Neural cell (in vitro differentiated cells): ENCODE measurements around the gene WDR17. TPM values are rescaled to one million over a fixed set of nuclear protein-coding genes. Genes with fewer than 3 reads are reported as not detected.

ENCODE experiments used
- H2AFZ ChIP-seq: fragments of 200-600, 300-800 bp; sonication (generic), shearing (Covaris generic); 2 replicates; pipeline ENCODE4 v1.6.0; 2014; ENCODE audit warnings: low read depth, mild to moderate bottlenecking, antibody characterized with exemption, low read length, moderate library complexity
- H3F3A ChIP-seq: fragments of 200-600 bp; shearing (Covaris generic); 2 replicates; pipeline ENCODE4 v1.6.1; 2016; ENCODE audit warnings: mild to moderate bottlenecking, moderate library complexity, mixed read lengths, antibody characterized with exemption, low read length; ENCODE audit not compliant: insufficient read depth, poor library complexity, severe bottlenecking
- H3K27ac ChIP-seq: fragments of 200-600, 300-800 bp; sonication (generic), shearing (Covaris generic); 2 replicates; pipeline ENCODE4 v1.5.1; 2014; ENCODE audit warnings: mild to moderate bottlenecking, low read length, moderate library complexity
- H3K27me3 ChIP-seq: fragments of 300-800, 200-600 bp; sonication (generic), shearing (Covaris generic); 2 replicates; pipeline ENCODE4 v1.6.0; 2014; ENCODE audit warnings: mild to moderate bottlenecking, low read depth, low read length, moderate library complexity; ENCODE audit not compliant: insufficient read depth
- H3K36me3 ChIP-seq: fragments of 300-800, 200-600 bp; sonication (generic), shearing (Covaris generic); 2 replicates; pipeline ENCODE4 v1.5.1; 2014; ENCODE audit warnings: mild to moderate bottlenecking, antibody characterized with exemption, low read length, moderate library complexity; ENCODE audit not compliant: insufficient read depth
- H3K4me2 ChIP-seq: fragments of 300-800, 200-600 bp; sonication (generic), shearing (Covaris generic); 2 replicates; pipeline ENCODE4 v1.6.0; 2014; ENCODE audit warnings: mild to moderate bottlenecking, low read length
- H3K4me3 ChIP-seq: fragments of 300-800, 200-600 bp; sonication (generic), shearing (Covaris generic); 2 replicates; pipeline ENCODE4 v1.5.1; 2014; ENCODE audit warnings: mild to moderate bottlenecking, low read length, moderate library complexity
- H3K79me2 ChIP-seq: fragments of 200-600 bp; shearing (Covaris generic); replicated peaks from 2 replicates; pipeline ENCODE4 v1.6.0; 2014; ENCODE audit warnings: mild to moderate bottlenecking, low read length, moderate library complexity; ENCODE audit not compliant: insufficient read depth
- H3K9ac ChIP-seq: fragments of 300-800, 200-600 bp; sonication (generic), shearing (Covaris generic); 2 replicates; pipeline ENCODE4 v1.6.1; 2016; ENCODE audit warnings: mild to moderate bottlenecking, low read length, mixed read lengths
- H3K9me2 ChIP-seq: fragments of 200-600 bp; shearing (Covaris generic); 2 replicates; pipeline ENCODE4 v1.6.1; 2016; ENCODE audit warnings: mild to moderate bottlenecking, low read length, mixed read lengths; ENCODE audit not compliant: insufficient read depth
- H3K9me3 ChIP-seq: fragments of 200-600, 300-800 bp; sonication (generic), shearing (Covaris generic); 2 replicates; pipeline ENCODE4 v1.6.1; 2016; ENCODE audit warnings: mild to moderate bottlenecking, mixed run types, low read length, moderate library complexity, mixed read lengths
- H4K20me1 ChIP-seq: fragments of 200-600 bp; shearing (Covaris generic); 2 replicates; pipeline ENCODE4 v1.6.1; 2016; ENCODE audit warnings: mild to moderate bottlenecking, mixed run types; ENCODE audit not compliant: insufficient read depth
- EP300 ChIP-seq: fragments of 450-650 bp; conservative IDR thresholded peaks from 2 replicates; pipeline ENCODE4 v1.6.1; 2014; ENCODE audit warnings: antibody characterized with exemption, mild to moderate bottlenecking, moderate library complexity; ENCODE audit not compliant: poor library complexity, severe bottlenecking
- EZH2 ChIP-seq: fragments of 200-600, 300-800 bp; shearing (Covaris generic), sonication (generic); IDR thresholded peaks from 2 replicates; pipeline ENCODE4 v1.6.1; 2014; ENCODE audit warnings: antibody characterized with exemption, low read length, borderline replicate concordance, mild to moderate bottlenecking; ENCODE audit not compliant: insufficient read depth, poor library complexity, severe bottlenecking
- MXI1 ChIP-seq: fragments of 450-650 bp; conservative IDR thresholded peaks from 2 replicates; pipeline ENCODE4 v1.6.1; 2014; ENCODE audit warnings: antibody characterized with exemption, mild to moderate bottlenecking; ENCODE audit not compliant: poor library complexity, severe bottlenecking
- POLR2AphosphoS5 ChIP-seq: IDR thresholded peaks from 2 replicates; pipeline ENCODE4 v1.6.1; 2012
- RAD21 ChIP-seq: fragments of 450-650 bp; conservative IDR thresholded peaks from 2 replicates; pipeline ENCODE4 v1.6.1; 2014; ENCODE audit warnings: antibody characterized with exemption, mild to moderate bottlenecking, moderate library complexity
- SMC3 ChIP-seq: fragments of 450-650 bp; conservative IDR thresholded peaks from 2 replicates; pipeline ENCODE4 v1.6.1; 2014; ENCODE audit warnings: antibody characterized with exemption, mild to moderate bottlenecking, moderate library complexity; ENCODE audit not compliant: poor library complexity
- TAF1 ChIP-seq: IDR thresholded peaks from 2 replicates; pipeline ENCODE4 v1.6.1; 2012; ENCODE audit warnings: low read depth
- polyA plus RNA-seq: library from polyadenylated mRNA; depleted of rRNA; stranded (reverse); fragments of >200 nt; gene quantifications from 2 replicates; pipeline ENCODE4 v1.2.3, GENCODE V29; 2014
- TF ChIP-seq, protein P1 (sequence below): IDR thresholded peaks from 2 replicates; pipeline ENCODE4 v1.6.1; 2012; ENCODE audit warnings: borderline replicate concordance
- TF ChIP-seq, protein P2 (sequence below): fragments of 450-650 bp; IDR thresholded peaks from 2 replicates; pipeline ENCODE4 v1.5.1; 2014; ENCODE audit warnings: antibody characterized with exemption, mild to moderate bottlenecking, moderate library complexity; ENCODE audit not compliant: poor library complexity, severe bottlenecking

WDR17 gene
- polyA plus RNA-seq, 1 donor from 2014 or later, result 59.1 TPM

DNA sequence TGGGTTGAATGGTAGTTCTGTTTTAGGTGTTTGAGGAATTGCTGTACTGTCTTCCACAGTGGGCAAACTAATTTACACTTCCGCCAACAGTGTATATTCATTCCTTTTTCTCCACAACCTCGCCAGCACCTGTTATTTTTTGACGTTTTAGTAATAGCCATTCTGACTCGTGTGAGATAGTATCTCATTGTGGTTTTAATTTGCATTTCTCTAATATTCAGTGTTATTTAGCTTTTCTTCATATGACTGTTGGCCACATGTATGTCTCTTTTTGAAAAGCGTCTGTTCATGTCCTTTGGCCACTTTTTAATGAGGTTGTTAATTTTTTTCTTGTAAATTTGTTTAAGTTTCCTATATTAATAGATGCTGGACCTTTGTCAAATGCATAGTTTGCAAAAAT lies 26.9 kb upstream of the WDR17 start:
- H3K27ac ChIP-seq, result no peak overlapping the region
- H3K9ac ChIP-seq, result no peak overlapping the region
- no peaks in the 10 kb centered on the region for H3K9me2 ChIP-seq
- H3K4me2 ChIP-seq, result no peak overlapping the region
- H3K27me3 ChIP-seq, result no peaks in the 10 kb centered on the region
- H3K36me3 ChIP-seq, result no peaks in the 10 kb centered on the region
- H3K4me3 ChIP-seq, result no peak overlapping the region
- no peaks in the 10 kb centered on the region for H4K20me1 ChIP-seq
- no peak for TF ChIP-seq TAF1
- TF ChIP-seq, protein P1, sequence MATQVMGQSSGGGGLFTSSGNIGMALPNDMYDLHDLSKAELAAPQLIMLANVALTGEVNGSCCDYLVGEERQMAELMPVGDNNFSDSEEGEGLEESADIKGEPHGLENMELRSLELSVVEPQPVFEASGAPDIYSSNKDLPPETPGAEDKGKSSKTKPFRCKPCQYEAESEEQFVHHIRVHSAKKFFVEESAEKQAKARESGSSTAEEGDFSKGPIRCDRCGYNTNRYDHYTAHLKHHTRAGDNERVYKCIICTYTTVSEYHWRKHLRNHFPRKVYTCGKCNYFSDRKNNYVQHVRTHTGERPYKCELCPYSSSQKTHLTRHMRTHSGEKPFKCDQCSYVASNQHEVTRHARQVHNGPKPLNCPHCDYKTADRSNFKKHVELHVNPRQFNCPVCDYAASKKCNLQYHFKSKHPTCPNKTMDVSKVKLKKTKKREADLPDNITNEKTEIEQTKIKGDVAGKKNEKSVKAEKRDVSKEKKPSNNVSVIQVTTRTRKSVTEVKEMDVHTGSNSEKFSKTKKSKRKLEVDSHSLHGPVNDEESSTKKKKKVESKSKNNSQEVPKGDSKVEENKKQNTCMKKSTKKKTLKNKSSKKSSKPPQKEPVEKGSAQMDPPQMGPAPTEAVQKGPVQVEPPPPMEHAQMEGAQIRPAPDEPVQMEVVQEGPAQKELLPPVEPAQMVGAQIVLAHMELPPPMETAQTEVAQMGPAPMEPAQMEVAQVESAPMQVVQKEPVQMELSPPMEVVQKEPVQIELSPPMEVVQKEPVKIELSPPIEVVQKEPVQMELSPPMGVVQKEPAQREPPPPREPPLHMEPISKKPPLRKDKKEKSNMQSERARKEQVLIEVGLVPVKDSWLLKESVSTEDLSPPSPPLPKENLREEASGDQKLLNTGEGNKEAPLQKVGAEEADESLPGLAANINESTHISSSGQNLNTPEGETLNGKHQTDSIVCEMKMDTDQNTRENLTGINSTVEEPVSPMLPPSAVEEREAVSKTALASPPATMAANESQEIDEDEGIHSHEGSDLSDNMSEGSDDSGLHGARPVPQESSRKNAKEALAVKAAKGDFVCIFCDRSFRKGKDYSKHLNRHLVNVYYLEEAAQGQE, result no peak
- no peak for TF ChIP-seq RAD21
- no peak for TF ChIP-seq MXI1
- no peak for TF ChIP-seq EZH2
- no peak for TF ChIP-seq EP300
- TF ChIP-seq, protein P2, sequence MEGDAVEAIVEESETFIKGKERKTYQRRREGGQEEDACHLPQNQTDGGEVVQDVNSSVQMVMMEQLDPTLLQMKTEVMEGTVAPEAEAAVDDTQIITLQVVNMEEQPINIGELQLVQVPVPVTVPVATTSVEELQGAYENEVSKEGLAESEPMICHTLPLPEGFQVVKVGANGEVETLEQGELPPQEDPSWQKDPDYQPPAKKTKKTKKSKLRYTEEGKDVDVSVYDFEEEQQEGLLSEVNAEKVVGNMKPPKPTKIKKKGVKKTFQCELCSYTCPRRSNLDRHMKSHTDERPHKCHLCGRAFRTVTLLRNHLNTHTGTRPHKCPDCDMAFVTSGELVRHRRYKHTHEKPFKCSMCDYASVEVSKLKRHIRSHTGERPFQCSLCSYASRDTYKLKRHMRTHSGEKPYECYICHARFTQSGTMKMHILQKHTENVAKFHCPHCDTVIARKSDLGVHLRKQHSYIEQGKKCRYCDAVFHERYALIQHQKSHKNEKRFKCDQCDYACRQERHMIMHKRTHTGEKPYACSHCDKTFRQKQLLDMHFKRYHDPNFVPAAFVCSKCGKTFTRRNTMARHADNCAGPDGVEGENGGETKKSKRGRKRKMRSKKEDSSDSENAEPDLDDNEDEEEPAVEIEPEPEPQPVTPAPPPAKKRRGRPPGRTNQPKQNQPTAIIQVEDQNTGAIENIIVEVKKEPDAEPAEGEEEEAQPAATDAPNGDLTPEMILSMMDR, result no peak
- TF ChIP-seq POLR2AphosphoS5, result no peak
- no peak for TF ChIP-seq SMC3
- no peaks in the 10 kb centered on the region for H3F3A ChIP-seq
- H2AFZ ChIP-seq, result no peak overlapping the region
- H3K9me3 ChIP-seq, result peaks cover 3% of the 10 kb centered on the region
- H3K79me2 ChIP-seq, result no peaks in the 10 kb centered on the region

DNA sequence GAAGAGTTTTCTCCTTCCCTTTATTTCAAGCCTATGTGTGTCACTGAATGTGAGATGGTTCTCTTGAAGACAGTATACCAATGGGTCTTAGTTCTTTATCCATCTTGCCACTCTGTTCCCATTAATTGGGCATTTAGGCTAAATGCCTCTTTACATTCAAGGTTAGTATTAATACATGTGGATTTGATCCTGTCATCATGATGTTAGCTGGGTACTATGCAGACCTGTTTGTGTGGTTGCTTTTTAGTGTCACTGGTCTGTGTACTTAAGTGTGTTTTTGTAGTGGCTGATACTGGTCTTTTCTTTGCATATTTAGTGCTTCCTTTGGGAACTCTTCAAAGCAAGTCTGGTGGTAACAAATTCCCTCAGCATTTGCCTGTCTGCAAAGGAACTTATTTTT lies 23.4 kb upstream of the WDR17 start:
- H3F3A ChIP-seq, result no peaks in the 10 kb centered on the region
- no peaks in the 10 kb centered on the region for H4K20me1 ChIP-seq
- TF ChIP-seq EZH2 (no peak), SMC3 (no peak), RAD21 (no peak), MXI1 (no peak), EP300 (no peak), POLR2AphosphoS5 (no peak), TAF1 (no peak)
- TF ChIP-seq, protein P1, result no peak
- TF ChIP-seq, protein P2, result no peak
- H2AFZ ChIP-seq, result no peak overlapping the region
- H3K36me3 ChIP-seq, result no peaks in the 10 kb centered on the region
- H3K79me2 ChIP-seq, result no peaks in the 10 kb centered on the region
- H3K27ac ChIP-seq, result no peak overlapping the region
- H3K4me2 ChIP-seq, result no peak overlapping the region
- H3K9me2 ChIP-seq, result no peaks in the 10 kb centered on the region
- no peak overlapping the region for H3K4me3 ChIP-seq
- no peaks in the 10 kb centered on the region for H3K27me3 ChIP-seq
- H3K9me3 ChIP-seq, result peaks cover 3% of the 10 kb centered on the region
- H3K9ac ChIP-seq, result no peak overlapping the region
